Fibroblast of lung (primary cell): ENCODE results near the gene HPCAL1. TPM values are rescaled to one million over a fixed set of nuclear protein-coding genes. Genes with fewer than 3 reads are reported as not detected.

Source experiments
- DNase-seq, 2 donors: peaks; one replicate each; pipeline versions ENCODE4 v3.0.0 to v3.0.0-alpha.2; 2010; ENCODE audit warnings: low read depth in 2 of 2
- H2AFZ ChIP-seq: 2 replicates; pipeline ENCODE4 v1.5.1; 2012; ENCODE audit warnings: low read length, control low read depth, inconsistent platforms
- H3K27ac ChIP-seq: 2 replicates; pipeline ENCODE4 v1.5.1; 2011; ENCODE audit warnings: low read length, control low read depth; ENCODE audit not compliant: insufficient read depth
- H3K27me3 ChIP-seq: 2 replicates; pipeline ENCODE4 v1.5.1; 2011; ENCODE audit warnings: mild to moderate bottlenecking, low read length; ENCODE audit not compliant: control insufficient read depth, insufficient read depth
- H3K36me3 ChIP-seq: 2 replicates; pipeline ENCODE4 v1.5.1; 2011; ENCODE audit warnings: low read length; ENCODE audit not compliant: control insufficient read depth, insufficient read depth
- H3K4me1 ChIP-seq: 2 replicates; pipeline ENCODE4 v1.5.1; 2011; ENCODE audit warnings: low read length; ENCODE audit not compliant: control insufficient read depth, insufficient read depth; ENCODE audit errors: extremely low read depth
- H3K4me2 ChIP-seq: 2 replicates; pipeline ENCODE4 v1.5.1; 2011; ENCODE audit warnings: low read length, control low read depth; ENCODE audit not compliant: insufficient read depth; ENCODE audit errors: extremely low read depth
- H3K4me3 ChIP-seq, 4 experiments: fragments of 200-600 bp in 1 of 4; sonication (generic) in 1 of 4; replicated peaks in 1 of 4; 2 replicates each; pipeline ENCODE4 v1.5.1; 2011 to 2016; ENCODE audit warnings: low read length in 4 of 4, low read depth in 3 of 4, mild to moderate bottlenecking in 3 of 4, control low read depth in 2 of 4, inconsistent platforms in 1 of 4, mixed read lengths in 1 of 4; ENCODE audit not compliant: insufficient read depth in 1 of 4; ENCODE audit errors: control extremely low read depth in 1 of 4
- H3K79me2 ChIP-seq: 2 replicates; pipeline ENCODE4 v1.5.1; 2012; ENCODE audit warnings: mild to moderate bottlenecking, low read length, inconsistent platforms; ENCODE audit not compliant: control insufficient read depth, insufficient read depth
- H3K9ac ChIP-seq: 2 replicates; pipeline ENCODE4 v1.5.1; 2011; ENCODE audit warnings: mild to moderate bottlenecking, low read length, control low read depth; ENCODE audit not compliant: insufficient read depth
- H3K9me3 ChIP-seq: 2 replicates; pipeline ENCODE4 v1.5.1; 2012; ENCODE audit warnings: low read depth, low read length; ENCODE audit not compliant: control insufficient read depth, insufficient read depth
- H4K20me1 ChIP-seq: 2 replicates; pipeline ENCODE4 v1.5.1; 2011; ENCODE audit warnings: low read length; ENCODE audit not compliant: control insufficient read depth, insufficient read depth; ENCODE audit errors: extremely low read depth
- EZH2 ChIP-seq: IDR thresholded peaks from 2 replicates; pipeline ENCODE4 v1.5.1; 2012; ENCODE audit warnings: low read length, control low read depth, mild to moderate bottlenecking; ENCODE audit errors: missing control alignments
- polyA plus RNA-seq, 2 donors: library from polyadenylated mRNA; depleted of rRNA in 1 of 2; stranded (reverse) in 1 of 2; unstranded in 1 of 2; fragments of >200 nt; gene quantifications; 2 replicates each; pipeline ENCODE4 v1.2.1, GENCODE V29; 2011 to 2012; ENCODE audit warnings: missing spikeins in 1 of 2
- total RNA-seq: library from RNA; depleted of rRNA; stranded (reverse); fragments of >200 nt; gene quantifications from 2 replicates; pipeline ENCODE4 v1.2.1, GENCODE V29; 2014
- TF ChIP-seq, protein P1 (sequence below), 2 donors: IDR thresholded peaks in 1 of 2; conservative IDR thresholded peaks in 1 of 2; 1 replicate in 1 of 2; 2 replicates in 1 of 2; pipeline ENCODE4 v1.5.1; 2011 to 2012; ENCODE audit warnings: low read length in 2 of 2, control low read depth in 1 of 2, inconsistent platforms in 1 of 2, low read depth in 1 of 2, mild to moderate bottlenecking in 1 of 2

The HPCAL1 gene
- total and polyA plus RNA-seq, 2 donors (not counting 1 experiment from before 2014, with no cell fraction given) = 11.4 to 34.5 TPM

- no peak overlapping the region for H3K27ac ChIP-seq
- H3K9me3 ChIP-seq = no peaks in the 10 kb centered on the region
- peaks cover 3% of the 10 kb centered on the region for H3K36me3 ChIP-seq
- no peak overlapping the region for H2AFZ ChIP-seq
- H3K27me3 ChIP-seq = no peaks in the 10 kb centered on the region
- H3K4me3 ChIP-seq = no peak overlapping the region
- no peak for TF ChIP-seq EZH2
- TF ChIP-seq, protein P1, sequence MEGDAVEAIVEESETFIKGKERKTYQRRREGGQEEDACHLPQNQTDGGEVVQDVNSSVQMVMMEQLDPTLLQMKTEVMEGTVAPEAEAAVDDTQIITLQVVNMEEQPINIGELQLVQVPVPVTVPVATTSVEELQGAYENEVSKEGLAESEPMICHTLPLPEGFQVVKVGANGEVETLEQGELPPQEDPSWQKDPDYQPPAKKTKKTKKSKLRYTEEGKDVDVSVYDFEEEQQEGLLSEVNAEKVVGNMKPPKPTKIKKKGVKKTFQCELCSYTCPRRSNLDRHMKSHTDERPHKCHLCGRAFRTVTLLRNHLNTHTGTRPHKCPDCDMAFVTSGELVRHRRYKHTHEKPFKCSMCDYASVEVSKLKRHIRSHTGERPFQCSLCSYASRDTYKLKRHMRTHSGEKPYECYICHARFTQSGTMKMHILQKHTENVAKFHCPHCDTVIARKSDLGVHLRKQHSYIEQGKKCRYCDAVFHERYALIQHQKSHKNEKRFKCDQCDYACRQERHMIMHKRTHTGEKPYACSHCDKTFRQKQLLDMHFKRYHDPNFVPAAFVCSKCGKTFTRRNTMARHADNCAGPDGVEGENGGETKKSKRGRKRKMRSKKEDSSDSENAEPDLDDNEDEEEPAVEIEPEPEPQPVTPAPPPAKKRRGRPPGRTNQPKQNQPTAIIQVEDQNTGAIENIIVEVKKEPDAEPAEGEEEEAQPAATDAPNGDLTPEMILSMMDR (conservative IDR thresholded peaks at IDR 0.05 in 1 of 2, IDR thresholded peaks at IDR 0.05 in 1 of 2; ENCODE audit: low read depth in 1 of 2, low read length in 2 of 2) = no peak
- H3K9ac ChIP-seq = no peak overlapping the region
- peak in 1 of 2 donors; percentile 64 for DNase-seq
- no peaks in the 10 kb centered on the region for H4K20me1 ChIP-seq
- no peaks in the 10 kb centered on the region for H3K79me2 ChIP-seq
- peak overlapping the region; percentile 15 for H3K4me2 ChIP-seq
- H3K4me1 ChIP-seq = no peaks in the 10 kb centered on the region
These were observed 124.9 kb downstream of the HPCAL1 start for GRCh38 chr2:10427618-10427949.

DNA sequence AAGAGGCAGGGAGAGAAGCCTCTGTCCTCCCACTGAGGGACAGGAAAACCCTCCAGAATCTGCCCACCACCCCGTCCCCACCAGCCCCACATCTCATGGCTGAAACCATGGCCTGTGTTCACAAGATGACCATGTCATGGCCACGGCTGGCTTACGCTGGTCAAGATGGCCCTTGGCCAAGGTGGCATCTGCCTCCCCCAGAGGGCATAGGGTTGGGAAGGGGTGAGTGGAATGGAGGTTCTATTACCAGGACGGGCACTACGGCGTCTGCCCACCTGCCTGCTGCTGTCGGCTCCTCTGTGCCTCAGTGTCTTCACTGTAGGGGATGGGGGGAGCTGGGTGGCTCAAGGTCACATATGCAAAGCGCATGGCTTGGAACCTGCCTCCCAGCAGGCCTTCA, 125.7 kb downstream of the HPCAL1 start:
- Histone ChIP-seq H3K36me3 (peaks cover 5% of the 10 kb centered on the region), H3K27ac (no peak overlapping the region), H4K20me1 (no peaks in the 10 kb centered on the region), H2AFZ (no peak overlapping the region), H3K4me2 (no peak overlapping the region), H3K4me1 (no peaks in the 10 kb centered on the region), H3K9me3 (no peaks in the 10 kb centered on the region), H3K4me3 (no peak overlapping the region), H3K79me2 (no peaks in the 10 kb centered on the region), H3K27me3 (no peaks in the 10 kb centered on the region), H3K9ac (no peak overlapping the region)
- TF ChIP-seq EZH2 = no peak
- TF ChIP-seq, protein P1 (conservative IDR thresholded peaks at IDR 0.05 in 1 of 2, IDR thresholded peaks at IDR 0.05 in 1 of 2; ENCODE audit: low read depth in 1 of 2, low read length in 2 of 2) = no peak
- DNase-seq = no peak

DNA sequence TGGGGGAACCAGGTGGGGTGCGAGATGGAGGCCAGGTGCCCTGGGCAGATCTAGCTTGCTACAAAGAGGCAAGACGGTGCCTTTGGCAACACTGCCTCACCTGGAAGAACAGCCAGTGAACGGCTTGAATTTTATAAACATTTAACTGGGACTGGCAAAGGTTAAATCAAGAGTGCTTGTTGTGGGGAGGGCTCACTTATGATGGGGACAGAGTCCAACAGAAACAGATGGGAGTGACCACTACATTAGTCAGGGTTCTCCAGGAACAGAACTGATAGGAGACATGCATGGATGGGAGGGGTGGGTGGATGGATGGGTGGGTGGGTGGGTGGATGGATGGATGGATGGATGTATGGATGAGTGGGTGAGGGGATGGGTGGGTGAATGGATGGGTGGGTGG, 126.2 kb downstream of the HPCAL1 start:
- no peak overlapping the region for H2AFZ ChIP-seq
- H3K4me3 ChIP-seq = no peak overlapping the region
- no peaks in the 10 kb centered on the region for H3K9me3 ChIP-seq
- no peaks in the 10 kb centered on the region for H3K27me3 ChIP-seq
- H3K36me3 ChIP-seq = peaks cover 5% of the 10 kb centered on the region
- DNase-seq = no peak
- no peaks in the 10 kb centered on the region for H3K79me2 ChIP-seq
- TF ChIP-seq, protein P1 (conservative IDR thresholded peaks at IDR 0.05 in 1 of 2, IDR thresholded peaks at IDR 0.05 in 1 of 2; ENCODE audit: low read depth in 1 of 2, low read length in 2 of 2) = no peak
- TF ChIP-seq EZH2 = no peak
- H4K20me1 ChIP-seq = no peaks in the 10 kb centered on the region
- H3K27ac ChIP-seq = no peak overlapping the region
- no peak overlapping the region for H3K9ac ChIP-seq
- no peaks in the 10 kb centered on the region for H3K4me1 ChIP-seq
- H3K4me2 ChIP-seq = no peak overlapping the region
